Right lobe of liver (tissue), 6 donors: ENCODE data around the gene HIC1. TPM values are rescaled to one million over a fixed set of nuclear protein-coding genes. Genes with fewer than 3 reads are reported as not detected.

ENCODE experiments used
- ATAC-seq, 4 donors: fragments of 200-7000 bp; cut with Tn5 transposase; one replicate each; pipeline ENCODE4 v1.9.1; 2020; ENCODE audit warnings: mild to moderate bottlenecking in 4 of 4, moderate library complexity in 4 of 4
- DNase-seq, 3 donors: peaks; one replicate each; pipeline ENCODE4 v3.0.0-alpha.2; 2020
- H3K27ac ChIP-seq, 3 donors: fragments of 200-600 bp; one replicate each; pipeline ENCODE4 v1.8.0; 2022
- H3K27me3 ChIP-seq, 2 donors: fragments of 200-600 bp; one replicate each; pipeline ENCODE4 v1.8.0; 2022
- H3K36me3 ChIP-seq, 4 donors: fragments of 200-600 bp; sonication (generic) in 1 of 4; one replicate each; pipeline versions ENCODE4 v1.5.1 to v1.8.0; 2017 to 2022; ENCODE audit warnings: control low read depth in 1 of 4
- H3K4me1 ChIP-seq, 4 donors: fragments of 200-600 bp; sonication (generic) in 1 of 4; one replicate each; pipeline versions ENCODE4 v1.5.1 to v1.8.0; 2017 to 2022; ENCODE audit warnings: control low read depth in 1 of 4
- H3K4me3 ChIP-seq, 3 donors: fragments of 200-600 bp; one replicate each; pipeline ENCODE4 v1.8.0; 2022
- H3K9me3 ChIP-seq, 4 donors: fragments of 200-600 bp; sonication (generic) in 1 of 4; one replicate each; pipeline versions ENCODE4 v1.5.1 to v1.8.0; 2017 to 2022; ENCODE audit warnings: control low read depth in 1 of 4
- CTCF ChIP-seq, 4 donors: fragments of 200-600 bp in 3 of 4; fragments of 450-650 bp in 1 of 4; IDR thresholded peaks; one replicate each; pipeline versions ENCODE4 v1.5.1 to v1.8.0; 2016 to 2022; ENCODE audit warnings: antibody characterized with exemption in 4 of 4, mild to moderate bottlenecking in 2 of 4
- POLR2A ChIP-seq: fragments of 450-650 bp; IDR thresholded peaks from one replicate; pipeline ENCODE4 v1.6.1; 2017; ENCODE audit warnings: antibody characterized with exemption, mild to moderate bottlenecking
- WGBS: methylation state at CpG from one replicate; pipeline ENCODE4 v1.1.6; 2018; ENCODE audit warnings: low coverage, low lambda C conversion rate; ENCODE audit not compliant: insufficient coverage; ENCODE audit errors: missing lambda C conversion rate; 5-methylcytosine and 5-hydroxymethylcytosine counted together
- intact Hi-C, 2 donors: fragments of 100-400 bp; cut with DNase I; formaldehyde crosslinking; loops; one replicate each; pipeline versions ENCODE4 v1.11.2 to v1.14.1; 2022
- total RNA-seq, 6 experiments: library from RNA; depleted of rRNA in 2 of 6; stranded (reverse); fragments of >200 nt in 2 of 6; fragmentation: NEBNext Ultra II Directional in 3 of 6; extraction: Animal tissue kit (Norgen Biotek cat#: 25700) in 3 of 6; gene quantifications; one replicate each; pipeline versions ENCODE4 v1.1.0 to v1.2.4, GENCODE V29; 2016 to 2023
- donor health status: DM: no; HTN: yes; CAD: no.
- donor health status: DM: no; HTN: no; CAD: no.
- donor health status: DM: no; HTN: no; CAD: no.
- donor health status: DM: no; HTN: yes; CAD: no.
- donor health status: DM: no; HTN: yes; CAD: no.

The HIC1 gene
- total RNA-seq, 6 experiments from 2014 or later, result 4.7 to 14.8 (median 6.1) TPM

GRCh38 chr17:2022647-2023240, 32.2 kb upstream of the HIC1 start:
- no peaks in the 10 kb centered on the region for H3K36me3 ChIP-seq
- ATAC-seq, result no peak

GRCh38 chr17:2023256-2023655, 31.6 kb upstream of the HIC1 start:
- Histone ChIP-seq H3K9me3 (no peaks in the 10 kb centered on the region), H3K27ac (no peak overlapping the region), H3K4me1 (peaks cover 0 to 23% (median 7%) of the 10 kb centered on the region in 4 donors), H3K27me3 (no peaks in the 10 kb centered on the region), H3K36me3 (no peaks in the 10 kb centered on the region), H3K4me3 (no peak overlapping the region)
- ATAC-seq (no peak), DNase-seq (no peak)
- TF ChIP-seq POLR2A (no peak), CTCF (IDR thresholded peaks at IDR 0.05) (no peak)
- WGBS, result 46% methylated on average over 8 of the region's 16 CpGs
- intact Hi-C loops, result no loop called here

More at GRCh38 chr17:2022647-2023240, 32.2 kb upstream of the HIC1 start:
- Histone ChIP-seq H3K27ac (no peak overlapping the region), H3K4me3 (no peak overlapping the region), H3K4me1 (peaks cover 0 to 23% (median 7%) of the 10 kb centered on the region in 4 donors), H3K9me3 (no peaks in the 10 kb centered on the region), H3K27me3 (no peaks in the 10 kb centered on the region)
- intact Hi-C loops, result no loop called here
- TF ChIP-seq POLR2A (no peak), CTCF (IDR thresholded peaks at IDR 0.05) (no peak)
- DNase-seq, result no peak
- 100% methylated on average over 1 of the region's 15 CpGs for WGBS

GRCh38 chr17:2023692-2024571, 31.0 kb upstream of the HIC1 start:
- H3K4me1 ChIP-seq, result peaks cover 0 to 23% (median 7%) of the 10 kb centered on the region in 4 donors
- peak in 2 of 3 donors; percentile 61 to 75 for DNase-seq
- H3K4me3 ChIP-seq, result peak overlapping the region; percentile 32 to 58 (median 48)
- intact Hi-C loops, result no loop called here
- TF ChIP-seq CTCF (IDR thresholded peaks at IDR 0.05), result peak in 1 of 4 donors; percentile 5
- TF ChIP-seq POLR2A, result no peak
- no peaks in the 10 kb centered on the region for H3K9me3 ChIP-seq
- peak; percentile 28 to 55 (median 32) for ATAC-seq
- no peaks in the 10 kb centered on the region for H3K27me3 ChIP-seq
- WGBS, result 3% methylated on average over 17 of the region's 85 CpGs
- H3K36me3 ChIP-seq, result no peaks in the 10 kb centered on the region
- H3K27ac ChIP-seq, result no peak overlapping the region

GRCh38 chr17:2024572-2025219, 30.2 kb upstream of the HIC1 start:
- Histone ChIP-seq H3K9me3 (no peaks in the 10 kb centered on the region), H3K27ac (no peak overlapping the region), H3K4me1 (peaks cover 0 to 24% (median 7%) of the 10 kb centered on the region in 4 donors), H3K36me3 (no peaks in the 10 kb centered on the region), H3K4me3 (peak overlapping the region; percentile 32 to 58 (median 48)), H3K27me3 (no peaks in the 10 kb centered on the region)
- ATAC-seq (no peak), DNase-seq (no peak)
- intact Hi-C loops, result loop anchor here (5.0 kb wide), 1 partner anchor 117 kb away; no protein-coding TSS in a partner anchor
- no peak for TF ChIP-seq CTCF (IDR thresholded peaks at IDR 0.05)
- TF ChIP-seq POLR2A, result no peak
- WGBS, result no CpG with 5 or more reads among the region's 73 CpGs
